Fibroblast of lung (primary cell): ENCODE measurements around the gene LDLRAD3. TPM values are rescaled to one million over a fixed set of nuclear protein-coding genes. Genes with fewer than 3 reads are reported as not detected.

ENCODE experiments used
- DNase-seq, 2 donors: peaks; one replicate each; pipeline versions ENCODE4 v3.0.0 to v3.0.0-alpha.2; 2010; ENCODE audit warnings: low read depth in 2 of 2
- H2AFZ ChIP-seq: 2 replicates; pipeline ENCODE4 v1.5.1; 2012; ENCODE audit warnings: low read length, control low read depth, inconsistent platforms
- H3K27ac ChIP-seq: 2 replicates; pipeline ENCODE4 v1.5.1; 2011; ENCODE audit warnings: low read length, control low read depth; ENCODE audit not compliant: insufficient read depth
- H3K27me3 ChIP-seq: 2 replicates; pipeline ENCODE4 v1.5.1; 2011; ENCODE audit warnings: mild to moderate bottlenecking, low read length; ENCODE audit not compliant: control insufficient read depth, insufficient read depth
- H3K36me3 ChIP-seq: 2 replicates; pipeline ENCODE4 v1.5.1; 2011; ENCODE audit warnings: low read length; ENCODE audit not compliant: control insufficient read depth, insufficient read depth
- H3K4me1 ChIP-seq: 2 replicates; pipeline ENCODE4 v1.5.1; 2011; ENCODE audit warnings: low read length; ENCODE audit not compliant: control insufficient read depth, insufficient read depth; ENCODE audit errors: extremely low read depth
- H3K4me2 ChIP-seq: 2 replicates; pipeline ENCODE4 v1.5.1; 2011; ENCODE audit warnings: low read length, control low read depth; ENCODE audit not compliant: insufficient read depth; ENCODE audit errors: extremely low read depth
- H3K4me3 ChIP-seq, 4 experiments: fragments of 200-600 bp in 1 of 4; sonication (generic) in 1 of 4; replicated peaks in 1 of 4; 2 replicates each; pipeline ENCODE4 v1.5.1; 2011 to 2016; ENCODE audit warnings: low read length in 4 of 4, low read depth in 3 of 4, mild to moderate bottlenecking in 3 of 4, control low read depth in 2 of 4, inconsistent platforms in 1 of 4, mixed read lengths in 1 of 4; ENCODE audit not compliant: insufficient read depth in 1 of 4; ENCODE audit errors: control extremely low read depth in 1 of 4
- H3K79me2 ChIP-seq: 2 replicates; pipeline ENCODE4 v1.5.1; 2012; ENCODE audit warnings: mild to moderate bottlenecking, low read length, inconsistent platforms; ENCODE audit not compliant: control insufficient read depth, insufficient read depth
- H3K9ac ChIP-seq: 2 replicates; pipeline ENCODE4 v1.5.1; 2011; ENCODE audit warnings: mild to moderate bottlenecking, low read length, control low read depth; ENCODE audit not compliant: insufficient read depth
- H3K9me3 ChIP-seq: 2 replicates; pipeline ENCODE4 v1.5.1; 2012; ENCODE audit warnings: low read depth, low read length; ENCODE audit not compliant: control insufficient read depth, insufficient read depth
- H4K20me1 ChIP-seq: 2 replicates; pipeline ENCODE4 v1.5.1; 2011; ENCODE audit warnings: low read length; ENCODE audit not compliant: control insufficient read depth, insufficient read depth; ENCODE audit errors: extremely low read depth
- EZH2 ChIP-seq: IDR thresholded peaks from 2 replicates; pipeline ENCODE4 v1.5.1; 2012; ENCODE audit warnings: low read length, control low read depth, mild to moderate bottlenecking; ENCODE audit errors: missing control alignments
- polyA plus RNA-seq, 2 donors: library from polyadenylated mRNA; depleted of rRNA in 1 of 2; stranded (reverse) in 1 of 2; unstranded in 1 of 2; fragments of >200 nt; gene quantifications; 2 replicates each; pipeline ENCODE4 v1.2.1, GENCODE V29; 2011 to 2012; ENCODE audit warnings: missing spikeins in 1 of 2
- total RNA-seq: library from RNA; depleted of rRNA; stranded (reverse); fragments of >200 nt; gene quantifications from 2 replicates; pipeline ENCODE4 v1.2.1, GENCODE V29; 2014
- TF ChIP-seq, protein P1 (sequence below), 2 donors: IDR thresholded peaks in 1 of 2; conservative IDR thresholded peaks in 1 of 2; 1 replicate in 1 of 2; 2 replicates in 1 of 2; pipeline ENCODE4 v1.5.1; 2011 to 2012; ENCODE audit warnings: low read length in 2 of 2, control low read depth in 1 of 2, inconsistent platforms in 1 of 2, low read depth in 1 of 2, mild to moderate bottlenecking in 1 of 2

The LDLRAD3 gene
- total and polyA plus RNA-seq, 2 donors (not counting 1 experiment from before 2014, with no cell fraction given) = 3.8 to 7.8 TPM

DNA sequence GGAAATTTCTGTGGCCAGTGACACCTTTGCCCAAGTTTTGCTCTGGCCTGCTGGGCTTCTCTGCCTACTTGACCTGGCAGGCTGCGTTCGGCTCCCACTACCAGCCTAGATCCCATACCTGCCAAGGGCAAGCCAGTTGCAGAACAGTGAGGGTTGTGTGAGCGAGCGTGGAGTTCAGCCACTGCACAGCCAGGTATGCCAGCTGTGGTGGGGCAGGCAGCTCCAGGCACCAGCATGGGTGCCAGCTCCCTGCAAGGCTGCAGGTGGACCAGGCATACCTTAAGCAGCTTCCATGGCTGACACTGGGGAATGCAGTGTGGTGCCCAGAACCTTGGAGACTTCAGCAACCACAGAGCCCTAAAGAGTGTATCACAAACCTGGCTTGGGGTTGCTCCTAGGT is 133.5 kb downstream of the LDLRAD3 start:
- TF ChIP-seq EZH2 = no peak
- TF ChIP-seq, protein P1, sequence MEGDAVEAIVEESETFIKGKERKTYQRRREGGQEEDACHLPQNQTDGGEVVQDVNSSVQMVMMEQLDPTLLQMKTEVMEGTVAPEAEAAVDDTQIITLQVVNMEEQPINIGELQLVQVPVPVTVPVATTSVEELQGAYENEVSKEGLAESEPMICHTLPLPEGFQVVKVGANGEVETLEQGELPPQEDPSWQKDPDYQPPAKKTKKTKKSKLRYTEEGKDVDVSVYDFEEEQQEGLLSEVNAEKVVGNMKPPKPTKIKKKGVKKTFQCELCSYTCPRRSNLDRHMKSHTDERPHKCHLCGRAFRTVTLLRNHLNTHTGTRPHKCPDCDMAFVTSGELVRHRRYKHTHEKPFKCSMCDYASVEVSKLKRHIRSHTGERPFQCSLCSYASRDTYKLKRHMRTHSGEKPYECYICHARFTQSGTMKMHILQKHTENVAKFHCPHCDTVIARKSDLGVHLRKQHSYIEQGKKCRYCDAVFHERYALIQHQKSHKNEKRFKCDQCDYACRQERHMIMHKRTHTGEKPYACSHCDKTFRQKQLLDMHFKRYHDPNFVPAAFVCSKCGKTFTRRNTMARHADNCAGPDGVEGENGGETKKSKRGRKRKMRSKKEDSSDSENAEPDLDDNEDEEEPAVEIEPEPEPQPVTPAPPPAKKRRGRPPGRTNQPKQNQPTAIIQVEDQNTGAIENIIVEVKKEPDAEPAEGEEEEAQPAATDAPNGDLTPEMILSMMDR (conservative IDR thresholded peaks at IDR 0.05 in 1 of 2, IDR thresholded peaks at IDR 0.05 in 1 of 2; ENCODE audit: low read depth in 1 of 2, low read length in 2 of 2) = no peak
- H3K4me1 ChIP-seq = peaks cover 21% of the 10 kb centered on the region
- no peak overlapping the region for H3K9ac ChIP-seq
- H3K4me2 ChIP-seq = no peak overlapping the region
- no peaks in the 10 kb centered on the region for H3K79me2 ChIP-seq
- H2AFZ ChIP-seq = no peak overlapping the region
- no peaks in the 10 kb centered on the region for H3K36me3 ChIP-seq
- H3K27ac ChIP-seq = no peak overlapping the region
- H4K20me1 ChIP-seq = no peaks in the 10 kb centered on the region
- DNase-seq = no peak
- no peaks in the 10 kb centered on the region for H3K9me3 ChIP-seq
- no peaks in the 10 kb centered on the region for H3K27me3 ChIP-seq
- H3K4me3 ChIP-seq = no peak overlapping the region

DNA sequence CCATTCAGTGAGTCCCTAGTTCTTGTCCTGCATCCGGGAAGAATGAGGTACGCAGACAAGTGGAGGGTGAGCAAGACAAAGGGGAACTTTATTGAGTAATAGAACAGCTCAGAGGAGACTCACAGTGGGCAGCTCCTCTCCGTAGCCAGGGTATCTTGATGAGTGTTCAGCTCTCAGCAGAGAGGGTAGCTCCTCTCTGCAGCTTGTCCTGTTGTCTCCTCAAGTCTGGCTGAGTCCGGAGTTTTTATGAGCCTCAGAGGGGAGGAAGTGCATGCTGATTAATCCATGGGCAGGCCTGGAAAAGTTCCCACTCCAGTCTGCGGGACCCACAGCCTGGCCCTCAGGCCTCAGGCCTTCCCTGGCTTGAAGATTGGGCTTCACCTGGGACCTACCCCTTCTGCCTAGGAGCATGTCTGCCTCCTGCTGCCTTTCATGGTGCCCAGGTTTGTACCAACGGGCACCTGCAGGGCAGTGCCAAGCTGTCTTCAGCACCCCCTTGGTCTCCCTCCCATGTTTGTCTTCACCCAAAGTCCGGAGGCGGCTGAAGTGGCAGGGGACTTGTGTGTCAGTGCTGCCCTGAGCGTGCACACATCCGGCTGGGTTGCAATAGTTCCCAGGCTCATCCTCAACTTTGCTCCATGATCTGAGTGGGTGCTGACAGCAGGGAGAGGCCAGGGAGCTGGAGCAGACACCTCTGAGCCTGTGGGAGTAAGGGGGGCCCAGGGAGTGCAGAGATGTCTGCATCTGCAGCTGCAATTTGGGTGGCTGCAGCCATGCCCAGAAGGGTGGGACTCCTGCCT is 134.2 kb downstream of the LDLRAD3 start:
- no peak overlapping the region for H3K4me2 ChIP-seq
- H3K9me3 ChIP-seq = no peaks in the 10 kb centered on the region
- DNase-seq = no peak
- no peaks in the 10 kb centered on the region for H3K36me3 ChIP-seq
- no peak overlapping the region for H3K27ac ChIP-seq
- H3K79me2 ChIP-seq = no peaks in the 10 kb centered on the region
- no peaks in the 10 kb centered on the region for H4K20me1 ChIP-seq
- peaks cover 17% of the 10 kb centered on the region for H3K4me1 ChIP-seq
- no peak overlapping the region for H3K4me3 ChIP-seq
- no peak overlapping the region for H3K9ac ChIP-seq
- H2AFZ ChIP-seq = no peak overlapping the region
- no peak for TF ChIP-seq EZH2
- no peaks in the 10 kb centered on the region for H3K27me3 ChIP-seq

DNA sequence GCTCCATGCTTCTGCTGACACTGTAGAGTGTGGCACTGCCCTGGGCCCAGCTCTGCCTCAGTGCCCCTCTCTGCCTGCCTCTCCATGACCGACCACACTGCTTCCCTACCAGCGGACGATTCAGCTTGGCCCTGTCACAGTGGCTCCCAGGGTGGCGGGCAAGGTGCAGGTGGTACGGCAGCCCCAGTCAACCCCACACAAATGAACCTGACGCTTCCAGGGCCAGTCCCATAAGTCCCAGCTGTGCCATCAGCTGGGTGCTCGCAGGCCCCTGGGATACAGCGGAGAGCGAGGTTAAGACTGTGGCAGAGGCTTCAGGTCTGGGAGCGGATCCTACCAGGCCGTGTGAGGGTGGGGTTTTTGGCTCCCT is 134.8 kb downstream of the LDLRAD3 start:
- TF ChIP-seq EZH2 = no peak
- TF ChIP-seq, protein P1 (conservative IDR thresholded peaks at IDR 0.05 in 1 of 2, IDR thresholded peaks at IDR 0.05 in 1 of 2; ENCODE audit: low read depth in 1 of 2, low read length in 2 of 2) = no peak
- no peak overlapping the region for H3K4me2 ChIP-seq
- DNase-seq = no peak

More for the DNA sequence above, 134.8 kb downstream of the LDLRAD3 start:
- H3K9me3 ChIP-seq = no peaks in the 10 kb centered on the region
- H3K27ac ChIP-seq = no peak overlapping the region
- H4K20me1 ChIP-seq = no peaks in the 10 kb centered on the region
- H2AFZ ChIP-seq = no peak overlapping the region
- H3K27me3 ChIP-seq = no peaks in the 10 kb centered on the region
- no peak overlapping the region for H3K9ac ChIP-seq
- H3K4me1 ChIP-seq = peaks cover 11% of the 10 kb centered on the region
- H3K79me2 ChIP-seq = no peaks in the 10 kb centered on the region
- H3K4me3 ChIP-seq = no peak overlapping the region
- H3K36me3 ChIP-seq = no peaks in the 10 kb centered on the region
